ENCODE measurements around the gene APC2. TPM values are rescaled to one million over a fixed set of nuclear protein-coding genes. Genes with fewer than 3 reads are reported as not detected.
"Not testable (repeated sequence)": the region's sequence is repeated elsewhere in the genome, so short reads cannot be mapped to it uniquely, and the experiment has no call there.

The APC2 gene
- total and polyA plus RNA-seq, 5 experiments from 2014 or later = 0.08 to 0.29 TPM; not detected in 3

DNA sequence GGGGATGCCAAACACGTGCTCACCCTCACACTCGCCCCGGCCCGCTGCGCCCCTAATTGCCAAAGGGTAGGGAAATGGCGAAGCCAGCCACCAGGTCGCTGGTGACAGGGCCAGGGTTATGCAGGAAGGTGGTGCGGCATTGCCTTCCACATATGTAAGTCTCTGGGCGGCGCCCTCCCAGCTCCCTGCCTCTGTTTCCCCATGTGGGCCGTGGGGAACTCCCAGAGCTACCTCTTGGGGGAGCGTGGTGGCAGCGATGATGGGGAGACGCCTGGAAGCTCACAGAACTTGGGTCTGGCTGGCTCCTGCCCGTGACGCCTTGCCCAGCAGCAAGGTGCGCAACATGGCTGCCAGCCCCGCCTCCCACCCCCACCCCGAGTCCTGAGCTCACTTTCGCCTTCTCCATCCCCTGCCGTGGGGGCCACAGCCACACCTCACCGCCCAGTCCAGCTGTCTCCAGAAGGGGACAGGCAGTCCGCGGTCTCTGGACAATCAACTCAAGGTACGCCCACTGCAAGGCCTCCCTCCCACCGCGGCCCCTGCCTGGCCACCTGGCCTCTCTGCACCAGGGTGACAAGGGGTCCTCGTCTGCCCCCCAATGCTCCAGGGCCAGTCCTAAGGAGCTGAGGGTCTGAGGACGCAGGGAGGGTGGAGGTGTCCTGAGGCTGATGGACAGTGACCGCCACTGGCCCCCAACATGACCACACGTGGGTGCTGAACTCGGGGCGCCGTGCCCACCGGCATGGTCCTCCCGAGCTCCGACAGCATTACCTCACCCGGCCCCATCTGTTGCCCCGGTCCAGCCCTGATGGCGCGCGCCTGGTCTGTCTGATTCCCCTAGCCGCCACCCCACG, 22.5 kb downstream of the APC2 start:
- DNase-seq (no peak), ATAC-seq (no peak)
- peaks cover 10 to 30% (median 22%) of the 10 kb centered on the region in 4 donors for H3K4me1 Mint-ChIP-seq
- peak overlapping the region in 7 of 10 donors; percentile 10 to 79 (median 33) for H3K4me3 Mint-ChIP-seq
- POLR2A ChIA-PET = interaction anchor here (0.6 to 1.9 kb wide), 7 partner anchors 17 to 425 kb away, joined by 3 to 14 read pairs (median 6); partner anchors contain the start of genes FAM174C and REEP6
- H3K36me3 Mint-ChIP-seq = peaks cover 0 to 7% (median 0%) of the 10 kb centered on the region in 3 donors
- no peaks in the 10 kb centered on the region for H3K9me3 Mint-ChIP-seq
- no peak overlapping the region for H3K27ac Mint-ChIP-seq
- peaks cover 0 to 4% (median 0%) of the 10 kb centered on the region in 5 donors for H3K27me3 Mint-ChIP-seq

DNA sequence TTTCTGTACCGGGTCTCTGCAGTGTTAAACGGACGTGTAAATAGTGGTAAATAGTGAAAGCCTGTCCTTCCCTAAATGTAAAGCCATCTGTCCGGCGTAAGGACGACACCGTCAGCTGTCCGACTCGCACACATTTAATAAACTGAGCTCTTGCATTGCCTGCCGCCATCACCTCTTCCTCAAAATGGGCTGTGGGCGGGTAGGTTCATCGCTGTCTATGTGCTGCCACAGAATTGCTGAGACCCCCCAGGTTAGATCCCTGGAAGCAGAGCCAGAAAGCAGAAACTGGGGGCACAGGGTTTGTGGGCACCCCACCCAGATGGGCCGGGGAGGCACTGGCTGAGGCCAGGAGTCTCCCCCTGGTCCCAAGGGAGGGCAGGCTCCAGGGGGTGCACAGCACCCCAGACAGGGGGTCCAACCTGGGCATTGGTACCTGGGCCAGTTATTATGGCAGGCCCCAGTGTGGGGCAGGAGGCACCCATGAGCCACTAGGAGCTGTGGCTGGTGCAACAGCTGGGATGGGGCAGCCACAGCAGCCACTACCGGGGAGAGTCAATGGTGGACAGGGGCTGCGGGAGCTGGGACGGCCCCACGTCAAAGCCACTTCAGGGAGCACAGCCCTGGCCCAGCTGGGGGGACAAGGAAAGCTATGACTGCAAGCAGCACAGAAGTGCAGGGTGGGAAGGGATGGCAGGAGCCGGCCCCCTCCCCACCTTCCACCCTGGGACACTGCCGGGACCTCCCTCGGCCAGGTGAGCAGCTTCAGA, 23.3 kb downstream of the APC2 start:
- Mint-ChIP-seq H3K4me1 (peaks cover 11 to 34% (median 25%) of the 10 kb centered on the region in 4 donors), H3K9me3 (no peaks in the 10 kb centered on the region), H3K27ac (no peak overlapping the region), H3K27me3 (peaks cover 0 to 3% (median 0%) of the 10 kb centered on the region in 5 donors), H3K36me3 (peaks cover 0 to 7% (median 0%) of the 10 kb centered on the region in 3 donors), H3K4me3 (peak overlapping the region in 2 of 10 donors; percentile 22 to 36)
- ATAC-seq (no peak), DNase-seq (no peak)
- POLR2A ChIA-PET = interaction anchor here (0.6 to 1.6 kb wide), 4 partner anchors 16 to 1966 kb away, joined by 3 to 7 read pairs (median 4); partner anchors contain the start of gene REEP6

DNA sequence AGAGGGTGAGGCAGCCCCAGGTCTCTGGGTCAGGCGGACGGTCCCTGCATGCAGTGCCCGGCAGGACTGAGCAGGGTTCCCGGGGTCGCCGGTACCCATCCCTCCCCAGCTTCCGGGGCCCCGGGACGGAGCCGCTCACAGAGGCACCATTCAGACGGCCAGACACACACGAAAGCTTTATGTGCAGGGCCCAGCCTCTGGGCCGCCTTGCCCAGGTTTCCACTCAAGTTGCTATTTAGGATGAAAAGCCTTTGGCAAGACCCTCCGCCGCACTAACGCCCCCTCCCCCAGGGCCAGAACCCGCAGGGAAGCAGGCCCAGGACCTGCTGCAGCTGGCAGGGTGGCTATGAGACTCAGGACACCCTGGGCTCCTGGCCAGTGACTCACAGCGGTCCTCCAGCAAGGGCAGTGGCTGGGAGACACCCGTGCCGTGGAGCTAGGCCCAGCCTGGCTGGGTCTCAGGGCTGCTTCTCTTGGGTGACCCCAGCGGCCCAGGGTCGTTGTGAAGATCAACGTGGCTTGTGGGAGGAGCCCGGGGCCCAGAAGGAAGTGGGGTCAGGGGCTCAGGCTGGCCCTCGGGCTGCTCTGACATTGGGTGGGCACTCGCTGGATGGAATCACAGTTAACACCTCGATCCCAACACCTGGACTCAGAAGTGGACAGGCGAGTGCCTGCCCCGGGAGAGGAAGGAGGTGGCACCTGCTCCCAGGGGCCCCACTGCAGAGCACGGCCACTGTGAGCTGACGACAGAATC, 24.3 kb downstream of the APC2 start:
- no peak for DNase-seq
- H3K36me3 Mint-ChIP-seq = peaks cover 0 to 9% (median 2%) of the 10 kb centered on the region in 3 donors
- H3K27me3 Mint-ChIP-seq = no peaks in the 10 kb centered on the region
- no peaks in the 10 kb centered on the region for H3K9me3 Mint-ChIP-seq
- H3K4me1 Mint-ChIP-seq = peaks cover 13 to 36% (median 28%) of the 10 kb centered on the region in 4 donors
- no peak for ATAC-seq
- peak overlapping the region in 2 of 10 donors; percentile 51 to 53 for H3K27ac Mint-ChIP-seq
- peak overlapping the region in 1 of 10 donors; percentile 51 for H3K4me3 Mint-ChIP-seq
- POLR2A ChIA-PET = interaction anchor here (1.1 to 1.3 kb wide), 2 partner anchors 15 to 17 kb away, joined by 3 to 5 read pairs; partner anchors contain the start of gene REEP6

DNA sequence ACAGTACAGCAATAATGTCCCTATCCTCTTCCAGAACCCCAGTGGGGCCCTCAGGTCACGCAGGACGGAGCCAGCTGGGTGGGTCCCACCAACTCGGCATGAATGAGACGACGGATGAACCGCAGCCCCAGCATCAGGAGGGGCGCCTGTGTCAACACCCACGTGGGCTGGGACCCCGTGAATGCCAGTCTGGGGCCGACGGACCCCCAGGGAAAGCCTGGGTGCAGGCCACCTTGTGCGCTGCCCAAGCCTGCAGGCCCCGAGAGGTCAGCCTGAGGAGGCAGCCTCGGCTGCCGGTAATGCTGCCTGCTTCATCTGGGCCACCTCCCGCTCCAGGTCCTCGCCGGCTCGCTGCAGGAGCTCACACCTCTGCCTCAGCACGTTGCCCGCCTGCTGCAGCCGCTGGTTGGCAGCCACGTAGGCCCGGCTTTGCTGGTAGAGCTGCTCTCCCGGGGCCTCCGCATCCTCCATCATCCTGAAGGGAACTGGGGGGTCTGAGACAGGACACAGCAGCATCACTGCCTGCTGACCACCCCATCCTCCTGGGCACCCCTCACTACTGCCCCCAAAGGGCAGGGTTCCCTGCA, 24.9 kb downstream of the APC2 start:
- H3K4me3 Mint-ChIP-seq = peak overlapping the region in 1 of 10 donors; percentile 51
- H3K4me1 Mint-ChIP-seq = peaks cover 14 to 39% (median 30%) of the 10 kb centered on the region in 4 donors
- H3K27ac Mint-ChIP-seq = peak overlapping the region in 1 of 10 donors; percentile 51

DNA sequence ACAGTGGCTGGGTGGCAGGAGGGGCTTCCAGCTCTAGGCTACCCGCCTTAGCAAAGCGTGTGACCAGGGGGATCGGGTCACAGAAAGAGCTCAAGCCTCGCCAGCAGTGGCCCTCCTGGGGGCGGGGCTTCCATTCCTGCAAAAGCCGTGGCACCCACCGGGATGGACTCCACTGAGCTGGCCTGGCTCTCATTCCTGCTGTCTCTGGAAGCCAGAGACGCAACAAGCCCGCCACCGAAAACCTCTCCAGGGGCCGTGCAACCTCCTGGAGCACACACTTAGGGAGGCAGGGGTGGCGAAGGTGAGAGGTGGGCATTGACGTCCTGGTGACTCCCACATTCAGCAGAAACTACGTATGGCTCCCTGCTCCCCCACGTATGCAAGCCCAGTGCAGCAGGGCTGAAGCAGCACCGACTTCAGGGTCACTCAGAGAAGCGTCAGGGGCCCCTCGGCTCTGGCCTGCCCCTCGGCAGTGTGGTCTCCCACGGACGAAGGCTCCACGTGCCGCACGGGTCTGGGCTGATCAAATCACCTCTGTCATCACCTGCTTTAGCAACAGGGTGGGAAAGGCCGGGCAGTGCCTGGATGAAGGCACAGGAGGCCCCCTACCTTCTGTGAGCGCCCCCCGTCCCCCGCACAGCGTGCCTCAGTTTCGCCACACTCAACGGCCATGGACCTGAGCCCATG, 26.0 kb downstream of the APC2 start:
- POLR2A ChIA-PET = no interaction called here
- H3K4me1 Mint-ChIP-seq = peaks cover 13 to 37% (median 26%) of the 10 kb centered on the region in 4 donors
- no peak overlapping the region for H3K4me3 Mint-ChIP-seq
- peak overlapping the region in 1 of 10 donors; percentile 32 for H3K27ac Mint-ChIP-seq
- peaks cover 0 to 9% (median 2%) of the 10 kb centered on the region in 3 donors for H3K36me3 Mint-ChIP-seq
- DNase-seq (peak in 1 of 10 donors; percentile 18), ATAC-seq (no peak)
- no peaks in the 10 kb centered on the region for H3K9me3 Mint-ChIP-seq
- no peaks in the 10 kb centered on the region for H3K27me3 Mint-ChIP-seq

More for the DNA sequence above, 24.9 kb downstream of the APC2 start:
- POLR2A ChIA-PET = interaction anchor here (1.1 kb wide), 1 partner anchor 16 kb away, joined by 3 read pairs; the partner anchor contains the start of gene REEP6
- Mint-ChIP-seq H3K36me3 (peaks cover 0 to 9% (median 2%) of the 10 kb centered on the region in 3 donors), H3K9me3 (no peaks in the 10 kb centered on the region), H3K27me3 (no peaks in the 10 kb centered on the region)
- no peak for ATAC-seq
- no peak for DNase-seq

DNA sequence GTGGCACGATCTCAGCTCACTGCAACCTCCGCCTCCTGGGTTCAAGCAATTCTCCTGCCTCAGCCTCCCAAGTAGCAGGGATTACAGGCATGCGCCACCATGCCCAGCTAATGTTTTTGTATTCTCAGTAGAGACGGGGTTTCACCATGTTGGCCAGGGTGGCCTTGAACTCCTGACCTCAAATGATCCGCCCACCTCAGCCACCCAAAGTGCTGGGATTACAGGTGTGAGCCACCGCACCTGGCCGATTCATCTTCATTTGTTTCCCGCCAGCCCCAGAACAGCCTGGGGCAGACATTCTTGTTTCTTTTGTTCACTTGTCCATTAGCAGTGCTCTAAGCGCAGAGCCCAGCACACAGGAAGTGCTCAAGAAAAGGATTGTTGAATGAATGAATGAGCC, 27.1 kb downstream of the APC2 start:
- not testable (repeated sequence) for H3K27me3 Mint-ChIP-seq, DNase-seq, ATAC-seq, H3K36me3 Mint-ChIP-seq, H3K9me3 Mint-ChIP-seq
- POLR2A ChIA-PET = interaction anchor here (0.6 kb wide), 1 partner anchor 14 kb away, joined by 3 read pairs; the partner anchor contains the start of gene REEP6
- Mint-ChIP-seq H3K27ac (peak overlapping the region in 2 of 10 donors; percentile 29 to 43), H3K4me1 (peaks cover 11 to 29% (median 19%) of the 10 kb centered on the region in 4 donors), H3K4me3 (peak overlapping the region in 8 of 10 donors; percentile 18 to 86 (median 60))

DNA sequence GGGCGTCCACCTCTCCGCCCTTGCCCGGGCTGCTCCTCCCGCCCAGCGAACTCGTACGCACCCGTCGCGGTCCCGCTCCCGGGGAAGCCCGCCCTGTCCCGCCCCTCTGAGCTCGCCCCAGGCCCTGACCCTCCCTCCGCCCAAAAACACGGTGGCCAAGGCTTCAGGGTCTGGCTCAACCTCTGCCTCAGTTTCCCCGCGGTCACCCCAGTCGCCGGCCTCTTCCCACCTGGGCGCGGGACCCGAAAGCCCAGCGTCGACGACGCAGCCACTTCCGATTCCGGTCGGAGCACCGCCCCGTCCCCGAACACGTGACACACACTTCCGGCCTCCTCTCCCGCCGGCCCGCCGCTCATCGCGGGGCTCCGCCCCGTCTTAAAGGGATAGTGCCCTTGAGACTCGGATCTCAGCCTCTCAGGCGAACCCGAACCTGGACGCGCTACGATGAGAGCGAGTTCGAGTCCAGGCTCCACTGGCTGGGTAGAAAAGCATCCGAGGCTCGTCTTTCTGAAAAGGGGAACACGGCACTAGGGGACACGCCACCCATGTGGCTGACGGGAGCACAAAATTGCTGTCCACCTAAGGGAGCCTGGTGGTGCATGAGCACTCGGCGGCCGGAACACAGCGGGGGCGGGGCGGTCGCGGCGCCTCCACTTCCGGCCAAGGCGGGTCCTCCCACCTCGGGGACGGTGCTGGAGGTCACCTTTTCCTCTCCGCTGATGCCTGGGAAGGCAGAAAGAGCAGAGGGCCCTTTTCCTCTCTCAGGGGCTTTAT, 29.2 kb downstream of the APC2 start, which contains the start of gene C19orf25:
TSS of gene C19orf25 (minus strand) at position 282 of the 774 bp plus-strand sequence. CDS start 312 bp downstream, outside the sequence.
- POLR2A ChIA-PET = interaction anchor here (0.6 to 2.3 kb wide), 3 partner anchors 12 to 74 kb away, joined by 3 to 14 read pairs (median 3); partner anchors contain the start of gene REEP6
- no peaks in the 10 kb centered on the region for H3K9me3 Mint-ChIP-seq
- H3K36me3 Mint-ChIP-seq = peaks cover 0 to 9% (median 2%) of the 10 kb centered on the region in 3 donors
- H3K4me3 Mint-ChIP-seq = peak within 1 kb of the TSS; percentile 96 to 100 (median 98)
- DNase-seq = peak; percentile 82 to 94 (median 86)
- H3K27ac Mint-ChIP-seq = peak within 1 kb of the TSS; percentile 93 to 99 (median 97)
- peaks cover 7 to 24% (median 16%) of the 10 kb centered on the region in 4 donors for H3K4me1 Mint-ChIP-seq
- ATAC-seq = peak; percentile 96 to 98
- no peaks in the 10 kb centered on the region for H3K27me3 Mint-ChIP-seq

DNA sequence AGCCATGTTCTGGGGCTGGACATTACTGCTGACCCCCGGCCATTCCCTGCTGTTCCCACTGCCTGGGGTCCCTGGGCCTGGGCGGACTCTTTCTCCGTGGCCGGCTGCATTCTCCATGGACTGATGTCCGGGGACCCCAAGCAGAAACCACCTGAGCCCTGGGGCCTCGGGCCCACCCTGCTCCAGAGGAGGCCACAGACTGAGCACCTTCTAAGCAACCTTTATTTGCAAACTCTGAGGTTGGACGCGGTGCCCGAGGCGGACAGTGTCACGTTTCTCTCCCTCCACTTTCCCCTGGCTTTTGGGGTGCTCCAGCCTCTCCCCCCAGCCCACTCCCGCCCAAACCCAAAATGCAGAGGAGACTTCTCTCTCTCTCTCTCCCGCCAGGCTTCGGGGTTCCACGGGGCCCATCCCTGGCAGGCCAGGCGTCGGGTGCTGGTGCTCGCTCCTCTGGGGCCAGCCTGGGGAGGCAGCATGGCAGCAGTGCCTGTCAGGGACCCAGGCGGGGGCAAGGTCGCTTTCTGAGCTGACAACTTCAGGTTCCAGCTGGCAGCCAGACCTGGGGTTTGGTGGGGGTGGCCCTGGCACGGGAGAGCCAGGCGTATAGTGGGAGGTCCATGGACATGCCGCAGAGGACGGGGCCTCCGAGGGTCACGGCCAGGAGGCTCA, 31.4 kb downstream of the APC2 start:
- H3K9me3 Mint-ChIP-seq = no peaks in the 10 kb centered on the region
- ATAC-seq = no peak
- H3K27me3 Mint-ChIP-seq = no peaks in the 10 kb centered on the region
- H3K4me1 Mint-ChIP-seq = peaks cover 7 to 24% (median 15%) of the 10 kb centered on the region in 4 donors
- POLR2A ChIA-PET = interaction anchor here (1.2 kb wide), 1 partner anchor 10 kb away, joined by 3 read pairs; the partner anchor contains the start of gene REEP6
- H3K36me3 Mint-ChIP-seq = peaks cover 0 to 9% (median 2%) of the 10 kb centered on the region in 3 donors
- peak in 1 of 10 donors; percentile 53 for DNase-seq
- no peak overlapping the region for H3K4me3 Mint-ChIP-seq
- no peak overlapping the region for H3K27ac Mint-ChIP-seq

DNA sequence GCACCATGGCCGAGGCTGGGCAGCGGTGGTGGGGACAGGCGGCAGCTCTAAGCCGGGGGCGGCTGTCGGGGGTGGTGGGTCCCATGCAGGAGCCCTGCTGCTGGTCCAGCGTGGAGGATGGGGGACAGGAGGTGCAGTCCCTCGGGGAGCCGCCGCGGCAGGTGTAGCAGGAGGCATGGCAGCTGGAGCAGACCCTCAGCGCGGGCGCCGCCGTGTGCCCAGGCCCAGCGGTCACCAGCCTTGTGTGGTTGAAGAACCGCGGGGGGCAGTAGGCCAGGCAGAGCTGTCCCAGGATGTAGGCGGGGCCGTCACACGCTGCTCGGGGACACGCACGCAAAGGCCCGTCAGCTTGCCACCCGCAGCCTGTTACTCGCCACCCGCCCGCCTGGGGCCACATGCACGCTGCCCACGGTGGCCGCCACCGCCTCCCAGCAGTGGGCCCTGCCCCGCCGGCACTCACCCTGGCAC, 32.0 kb downstream of the APC2 start:
- Mint-ChIP-seq H3K4me1 (peaks cover 7 to 20% (median 12%) of the 10 kb centered on the region in 4 donors), H3K9me3 (no peaks in the 10 kb centered on the region), H3K27me3 (no peaks in the 10 kb centered on the region), H3K27ac (no peak overlapping the region), H3K4me3 (no peak overlapping the region), H3K36me3 (peaks cover 0 to 7% (median 2%) of the 10 kb centered on the region in 3 donors)
- DNase-seq (peak in 1 of 10 donors; percentile 47), ATAC-seq (no peak)
- POLR2A ChIA-PET = interaction anchor here (1.2 kb wide), 1 partner anchor 9 kb away, joined by 3 read pairs; the partner anchor contains the start of gene REEP6

All from naive thymus-derived CD8-positive, alpha-beta T cell (primary cell).